Transverse colon (tissue), 3 donors: ENCODE measurements around the gene CLDN17.

Experiments
- POLR2A ChIP-seq: fragments of 450-650 bp; IDR thresholded peaks from one replicate; pipeline ENCODE4 v1.6.1; 2016; ENCODE audit warnings: antibody characterized with exemption, mild to moderate bottlenecking, moderate library complexity
- TF ChIP-seq, protein P1 (sequence below), 5 experiments: fragments of 200-600 bp in 3 of 5; fragments of 450-650 bp in 2 of 5; sonication (generic) in 3 of 5; IDR thresholded peaks; 1 replicate in 2 of 5; 2 replicates in 3 of 5; pipeline ENCODE4 v1.5.1; 2016 to 2017; ENCODE audit warnings: antibody characterized with exemption in 5 of 5, inconsistent platforms in 3 of 5, mild to moderate bottlenecking in 2 of 5, moderate library complexity in 1 of 5

DNA sequence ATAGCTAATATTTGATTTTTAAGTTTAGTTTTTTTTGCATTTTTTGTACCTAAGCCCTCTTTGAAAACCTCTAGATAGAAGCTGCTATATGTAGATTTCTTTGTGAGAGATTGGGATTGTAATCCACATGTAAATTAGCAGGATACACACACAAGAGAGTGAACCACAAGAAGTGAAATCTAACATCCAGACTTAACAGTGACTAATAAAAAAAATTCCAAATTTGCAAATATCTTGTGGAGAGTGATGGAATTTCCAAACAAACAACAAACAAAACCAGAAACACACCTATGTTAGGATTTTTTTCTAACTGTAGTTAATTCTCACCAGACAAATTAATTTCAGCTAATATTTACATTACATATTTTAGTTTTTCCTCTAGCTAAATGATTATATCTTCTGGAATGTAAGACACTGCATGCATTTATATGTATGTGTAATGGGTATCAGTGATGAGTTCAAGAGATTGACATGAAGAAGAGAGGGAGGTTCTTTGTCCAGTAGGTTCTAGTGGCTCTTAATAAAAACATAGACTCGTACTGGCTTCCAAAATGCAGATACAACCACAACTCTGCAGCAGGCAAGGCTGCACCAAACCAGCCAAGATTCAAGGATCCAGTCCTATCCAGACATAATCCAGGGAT, 12.8 kb downstream of the CLDN17 start:
- TF ChIP-seq, protein P1, sequence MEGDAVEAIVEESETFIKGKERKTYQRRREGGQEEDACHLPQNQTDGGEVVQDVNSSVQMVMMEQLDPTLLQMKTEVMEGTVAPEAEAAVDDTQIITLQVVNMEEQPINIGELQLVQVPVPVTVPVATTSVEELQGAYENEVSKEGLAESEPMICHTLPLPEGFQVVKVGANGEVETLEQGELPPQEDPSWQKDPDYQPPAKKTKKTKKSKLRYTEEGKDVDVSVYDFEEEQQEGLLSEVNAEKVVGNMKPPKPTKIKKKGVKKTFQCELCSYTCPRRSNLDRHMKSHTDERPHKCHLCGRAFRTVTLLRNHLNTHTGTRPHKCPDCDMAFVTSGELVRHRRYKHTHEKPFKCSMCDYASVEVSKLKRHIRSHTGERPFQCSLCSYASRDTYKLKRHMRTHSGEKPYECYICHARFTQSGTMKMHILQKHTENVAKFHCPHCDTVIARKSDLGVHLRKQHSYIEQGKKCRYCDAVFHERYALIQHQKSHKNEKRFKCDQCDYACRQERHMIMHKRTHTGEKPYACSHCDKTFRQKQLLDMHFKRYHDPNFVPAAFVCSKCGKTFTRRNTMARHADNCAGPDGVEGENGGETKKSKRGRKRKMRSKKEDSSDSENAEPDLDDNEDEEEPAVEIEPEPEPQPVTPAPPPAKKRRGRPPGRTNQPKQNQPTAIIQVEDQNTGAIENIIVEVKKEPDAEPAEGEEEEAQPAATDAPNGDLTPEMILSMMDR (IDR thresholded peaks at IDR 0.05) = no peak
- no peak for TF ChIP-seq POLR2A
